Endothelial cell of umbilical vein (primary cell): ENCODE results near the gene MBD2. TPM values are rescaled to one million over a fixed set of nuclear protein-coding genes. Genes with fewer than 3 reads are reported as not detected.

ENCODE experiments used
- BruUV-seq: library from RNA; stranded (reverse); fragments of 400-500 nt; replicated peaks from 2 replicates; lab custom pipeline; 2021; lab: Mats Ljungman, UMichigan
- CTCF ChIA-PET: fragments of 300-600, 350-600 bp; sonication (Branson Sonifier 250); formaldehyde crosslinking; loops from one replicate; lab custom pipeline; 2021; ENCODE audit warnings: antibody characterized with exemption, inconsistent platforms; lab: Charles Lee
- POLR2A ChIA-PET: fragments of 300-600, 350-600 bp; sonication (Branson Sonifier 250); formaldehyde crosslinking; loops from one replicate; lab custom pipeline; 2021; ENCODE audit warnings: antibody characterized with exemption, inconsistent platforms; lab: Charles Lee
- DNase-seq: peaks from one replicate; pipeline ENCODE4 v3.0.0-alpha.2; 2011; ENCODE audit warnings: low read depth, low spot score
- FAIRE-seq: peaks from 2 replicates; lab custom pipeline; 2011; peaks lifted over from hg19 to GRCh38; lab: Jason Lieb, UNC
- H2AFZ ChIP-seq: 2 replicates; pipeline ENCODE4 v1.6.0; 2012; ENCODE audit warnings: low read depth, low read length, control low read depth, inconsistent platforms
- H3K27ac ChIP-seq: 2 replicates; pipeline ENCODE4 v1.5.1; 2011; ENCODE audit warnings: low read depth, mild to moderate bottlenecking, control low read depth, low read length, moderate library complexity; ENCODE audit not compliant: insufficient read depth
- H3K27me3 ChIP-seq, 2 experiments: 2 replicates each; pipeline versions ENCODE4 v1.6.0 to v1.6.1; 2011; ENCODE audit warnings: low read length in 2 of 2, mixed read lengths in 1 of 2; ENCODE audit not compliant: control insufficient read depth in 2 of 2, insufficient read depth in 2 of 2
- H3K36me3 ChIP-seq, 2 experiments: 2 replicates in 1 of 2; 3 replicates in 1 of 2; pipeline ENCODE4 v1.5.1; 2011; ENCODE audit warnings: low read length in 2 of 2, mild to moderate bottlenecking in 1 of 2, moderate library complexity in 1 of 2; ENCODE audit not compliant: control insufficient read depth in 2 of 2, insufficient read depth in 2 of 2; ENCODE audit errors: extremely low read depth in 1 of 2
- H3K4me1 ChIP-seq: 3 replicates; pipeline ENCODE4 v1.5.1; 2011; ENCODE audit warnings: mild to moderate bottlenecking, low read length; ENCODE audit not compliant: control insufficient read depth, insufficient read depth; ENCODE audit errors: extremely low read depth
- H3K4me2 ChIP-seq: 2 replicates; pipeline ENCODE4 v1.6.1; 2011; ENCODE audit warnings: low read length, control low read depth, mixed read lengths; ENCODE audit not compliant: insufficient read depth
- H3K4me3 ChIP-seq, 3 experiments: fragments of 200-600 bp in 1 of 3; sonication (generic), shearing (Covaris generic) in 1 of 3; replicated peaks in 1 of 3; 2 replicates each; pipeline ENCODE4 v1.5.1; 2011 to 2016; ENCODE audit warnings: control low read depth in 3 of 3, low read length in 3 of 3, mild to moderate bottlenecking in 2 of 3, inconsistent platforms in 1 of 3, low read depth in 1 of 3, moderate library complexity in 1 of 3; ENCODE audit not compliant: insufficient read depth in 1 of 3
- H3K79me2 ChIP-seq: 2 replicates; pipeline ENCODE4 v1.6.0; 2012; ENCODE audit warnings: low read length, inconsistent platforms; ENCODE audit not compliant: control insufficient read depth, insufficient read depth
- H3K9ac ChIP-seq: replicated peaks from 2 replicates; pipeline ENCODE3; 2011; ENCODE audit warnings: low read length, control low read depth; ENCODE audit not compliant: insufficient read depth; ENCODE audit errors: extremely low read depth
- H3K9me1 ChIP-seq: replicated peaks from 3 replicates; pipeline ENCODE4 v1.6.0; 2011; ENCODE audit warnings: mild to moderate bottlenecking, low read length; ENCODE audit not compliant: control insufficient read depth, insufficient read depth; ENCODE audit errors: extremely low read depth
- H3K9me3 ChIP-seq: replicated peaks from 2 replicates; pipeline ENCODE4 v1.5.1; 2012; ENCODE audit warnings: low read length, inconsistent platforms; ENCODE audit not compliant: control insufficient read depth, insufficient read depth
- H4K20me1 ChIP-seq: replicated peaks from 2 replicates; pipeline ENCODE3; 2011; ENCODE audit warnings: mild to moderate bottlenecking, low read length; ENCODE audit not compliant: control insufficient read depth, insufficient read depth; ENCODE audit errors: extremely low read depth
- CTCF ChIP-seq, 2 donors: IDR thresholded peaks; 1 replicate in 1 of 2; 2 replicates in 1 of 2; pipeline ENCODE4 v1.5.1; 2011; ENCODE audit warnings: low read length in 2 of 2, mild to moderate bottlenecking in 2 of 2, moderate library complexity in 2 of 2, control low read depth in 1 of 2, inconsistent platforms in 1 of 2, low read depth in 1 of 2; ENCODE audit not compliant: insufficient read depth in 1 of 2; ENCODE audit errors: extremely low read depth in 1 of 2
- EZH2 ChIP-seq: IDR thresholded peaks from 2 replicates; pipeline ENCODE4 v1.6.1; 2012; ENCODE audit warnings: borderline replicate concordance, low read depth, mild to moderate bottlenecking, moderate library complexity, low read length, inconsistent platforms; ENCODE audit not compliant: severe bottlenecking
- FOS ChIP-seq: IDR thresholded peaks from 2 replicates; pipeline ENCODE4 v1.6.1; 2011; ENCODE audit warnings: mild to moderate bottlenecking, low read length, moderate library complexity, borderline replicate concordance; ENCODE audit not compliant: insufficient read depth
- GATA2 ChIP-seq: IDR thresholded peaks from 2 replicates; pipeline ENCODE4 v1.7.0; 2011; ENCODE audit warnings: low read depth, mild to moderate bottlenecking, moderate library complexity, mixed read lengths, low read length; ENCODE audit not compliant: insufficient read length, insufficient read depth
- JUN ChIP-seq: IDR thresholded peaks from 2 replicates; pipeline ENCODE4 v1.6.1; 2011; ENCODE audit warnings: borderline replicate concordance, low read depth; ENCODE audit not compliant: insufficient read length, insufficient read depth
- MYC ChIP-seq: IDR thresholded peaks from one replicate; pipeline ENCODE4 v1.6.1; 2011; ENCODE audit warnings: mild to moderate bottlenecking, low read depth, low read length
- POLR2A ChIP-seq: IDR thresholded peaks from 2 replicates; pipeline ENCODE4 v1.6.1; 2012; ENCODE audit warnings: low read depth, mild to moderate bottlenecking, control low read depth, low read length
- POLR2AphosphoS5 ChIP-seq: IDR thresholded peaks from 2 replicates; pipeline ENCODE4 v1.6.1; 2012; ENCODE audit warnings: low read depth, mild to moderate bottlenecking, control low read depth, low read length, moderate library complexity; ENCODE audit not compliant: insufficient read depth
- dilution Hi-C: fragments of 300-500 bp; cut with MboI; formaldehyde crosslinking; loops from one replicate; pipeline ENCODE4 v1.15.0; 2019; ENCODE audit warnings: low sequenced_read_pairs; ENCODE audit not compliant: extremely low pct_ligation_motif_present
- intact Hi-C: fragments of 100-400 bp; cut with micrococcal nuclease; formaldehyde crosslinking; loops from one replicate; pipeline ENCODE4 v1.10.0; 2022
- polyA plus RNA-seq, 4 experiments: library from polyadenylated mRNA; depleted of rRNA in 3 of 4; stranded (reverse) in 3 of 4; unstranded in 1 of 4; fragments of >200 nt; gene quantifications; 2 replicates each; pipeline versions ENCODE4 v1.2.1 to v1.2.3, GENCODE V29; 2011 to 2012; ENCODE audit warnings: missing spikeins in 1 of 4
- total RNA-seq: library from RNA; stranded (reverse); gene quantifications from 2 replicates; pipeline ENCODE4 v1.2.3, GENCODE V29; 2021
- TF ChIP-seq, protein P1 (sequence below): IDR thresholded peaks from 2 replicates; pipeline ENCODE4 v1.6.1; 2011; ENCODE audit not compliant: insufficient read depth, insufficient read length

Gene MBD2
- total and polyA plus RNA-seq, 2 donors (not counting 3 experiments of a cell fraction or from before 2014, with no cell fraction given): 86.8 to 110 TPM

DNA sequence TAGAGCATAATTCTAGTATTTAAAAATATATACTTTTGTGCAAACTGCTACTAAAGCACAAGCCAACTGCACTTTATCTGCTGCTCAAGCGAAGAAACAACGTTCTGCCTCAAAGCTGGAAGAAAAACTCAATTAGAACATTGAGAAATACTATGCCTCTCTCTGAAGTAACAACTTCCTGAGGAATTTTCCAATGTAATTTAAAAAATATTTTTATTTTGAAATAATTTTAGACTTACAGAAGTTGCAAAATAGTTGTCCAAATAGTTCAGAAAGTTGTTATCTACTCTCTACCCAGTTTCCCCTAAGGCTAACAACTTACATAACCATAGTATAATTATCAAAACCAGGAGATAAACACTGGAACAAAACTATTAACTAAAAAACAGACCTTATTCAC lies 32.5 kb upstream of the MBD2 start:
- dilution Hi-C loops: no loop called here
- CTCF ChIA-PET: interaction anchor here (1.0 to 1.3 kb wide), 2 partner anchors 11 to 17 kb away, joined by 3 read pairs; no protein-coding TSS in a partner anchor
- POLR2A ChIA-PET: no interaction called here

More for the DNA sequence above, 32.5 kb upstream of the MBD2 start:
- DNase-seq (no peak), FAIRE-seq (no peak)
- Histone ChIP-seq H3K27ac (no peak overlapping the region), H2AFZ (no peak overlapping the region), H3K9me1 (no peaks in the 10 kb centered on the region), H3K9me3 (no peaks in the 10 kb centered on the region), H3K79me2 (no peaks in the 10 kb centered on the region), H3K4me1 (peaks cover 1% of the 10 kb centered on the region), H3K4me3 (no peak overlapping the region), H4K20me1 (no peaks in the 10 kb centered on the region), H3K27me3 (no peaks in the 10 kb centered on the region), H3K9ac (no peak overlapping the region), H3K4me2 (no peak overlapping the region), H3K36me3 (no peaks in the 10 kb centered on the region)
- TF ChIP-seq GATA2: no peak
- no peak for TF ChIP-seq JUN
- no peak for TF ChIP-seq POLR2A
- no peak for TF ChIP-seq POLR2AphosphoS5
- no peak for TF ChIP-seq MYC
- no peak for TF ChIP-seq EZH2
- TF ChIP-seq FOS: no peak
- no peak for TF ChIP-seq CTCF (IDR thresholded peaks at IDR 0.05; ENCODE audit: extremely low read depth in 1 of 2, insufficient read depth in 1 of 2, low read depth in 1 of 2, low read length in 2 of 2)
- TF ChIP-seq, protein P1, sequence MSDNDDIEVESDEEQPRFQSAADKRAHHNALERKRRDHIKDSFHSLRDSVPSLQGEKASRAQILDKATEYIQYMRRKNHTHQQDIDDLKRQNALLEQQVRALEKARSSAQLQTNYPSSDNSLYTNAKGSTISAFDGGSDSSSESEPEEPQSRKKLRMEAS: no peak
- BruUV-seq: no TSS peak
- intact Hi-C loops: no loop called here
